NCI-H1105 (cell line): ENCODE data around the gene RNASEL.

Experiments
- DNase-seq: peaks from one replicate; lab custom pipeline; 2025; lab: John Stamatoyannopoulos, UW

The RNASEL gene

GRCh38 chr1:182600745-182601415, 11.8 kb upstream of the RNASEL start:
- DNase-seq: no peak

GRCh38 chr1:182600036-182600713, 11.1 kb upstream of the RNASEL start:
- no peak for DNase-seq

- no peak for DNase-seq
Observed at GRCh38 chr1:182599339-182599738, 10.3 kb upstream of the RNASEL start.

GRCh38 chr1:182598296-182598695, 9.2 kb upstream of the RNASEL start:
- no peak for DNase-seq

GRCh38 chr1:182596934-182597333, 7.9 kb upstream of the RNASEL start:
- no peak for DNase-seq

- peak; percentile 20 for DNase-seq
Observed at GRCh38 chr1:182595641-182596240, 6.7 kb upstream of the RNASEL start.

GRCh38 chr1:182589931-182590330, 875 bp upstream of the RNASEL start:
- DNase-seq: no peak

- DNase-seq: no peak
Observed at GRCh38 chr1:182589520-182589919, 464 bp upstream of the RNASEL start.

GRCh38 chr1:182587666-182588499, 1.2 kb downstream of the RNASEL start:
- no peak for DNase-seq

GRCh38 chr1:182587093-182587492, 2.0 kb downstream of the RNASEL start:
- no peak for DNase-seq

- no peak for DNase-seq
Observed at GRCh38 chr1:182586380-182586779, 2.7 kb downstream of the RNASEL start.

GRCh38 chr1:182584746-182585145, 4.3 kb downstream of the RNASEL start:
- DNase-seq: no peak

GRCh38 chr1:182580736-182581135, 8.3 kb downstream of the RNASEL start:
- DNase-seq: no peak

- no peak for DNase-seq
Observed at GRCh38 chr1:182575540-182576149, 13.4 kb downstream of the RNASEL start.

GRCh38 chr1:182574156-182574555, 14.9 kb downstream of the RNASEL start:
- no peak for DNase-seq

- no peak for DNase-seq
Observed at GRCh38 chr1:182570611-182570970, 18.5 kb downstream of the RNASEL start.

- no peak for DNase-seq
Observed at GRCh38 chr1:182569939-182570610, 19.0 kb downstream of the RNASEL start.

- DNase-seq: no peak
Observed at GRCh38 chr1:182568647-182569284, 20.3 kb downstream of the RNASEL start.

GRCh38 chr1:182567629-182568028, 21.4 kb downstream of the RNASEL start:
- DNase-seq: no peak

GRCh38 chr1:182565537-182565936, 23.5 kb downstream of the RNASEL start:
- no peak for DNase-seq

GRCh38 chr1:182564406-182565004, 24.6 kb downstream of the RNASEL start:
- DNase-seq: no peak
